ENCODE measurements around the gene NPR2. TPM values are rescaled to one million over a fixed set of nuclear protein-coding genes. Genes with fewer than 3 reads are reported as not detected.
A peak's percentile ranks its signal among the peaks of the same experiment; 100 is the strongest.

The NPR2 gene
- polyA plus RNA-seq, 1 donor from 2014 or later, result 1.9 TPM

- Mint-ChIP-seq H3K27me3 (no peaks in the 10 kb centered on the region), H3K4me3 (peak overlapping the region in 1 of 4 donors; percentile 13), H3K36me3 (peaks cover 2% of the 10 kb centered on the region), H3K4me1 (peaks cover 0 to 4% (median 4%) of the 10 kb centered on the region in 3 donors), H3K27ac (peak overlapping the region in 1 of 3 donors; percentile 21), H3K9me3 (no peaks in the 10 kb centered on the region)
Measured at GRCh38 chr9:35822926-35823325, 31.5 kb downstream of the NPR2 start.

- H3K27ac Mint-ChIP-seq, result peak overlapping the region; percentile 1 to 10 (median 2)
- peak overlapping the region; percentile 22 to 43 (median 37) for H3K4me3 Mint-ChIP-seq
- no peaks in the 10 kb centered on the region for H3K27me3 Mint-ChIP-seq
- H3K4me1 Mint-ChIP-seq, result peaks cover 11 to 19% (median 11%) of the 10 kb centered on the region in 3 donors
- no peaks in the 10 kb centered on the region for H3K9me3 Mint-ChIP-seq
- no peaks in the 10 kb centered on the region for H3K36me3 Mint-ChIP-seq
Measured at GRCh38 chr9:35826071-35826701, 34.8 kb downstream of the NPR2 start.

- H3K9me3 Mint-ChIP-seq, result no peaks in the 10 kb centered on the region
- H3K4me3 Mint-ChIP-seq, result peak overlapping the region in 3 of 4 donors; percentile 44 to 65 (median 61)
- H3K4me1 Mint-ChIP-seq, result peaks cover 11 to 21% (median 13%) of the 10 kb centered on the region in 3 donors
- H3K27ac Mint-ChIP-seq, result peak overlapping the region in 2 of 3 donors; percentile 5 to 9
- no peaks in the 10 kb centered on the region for H3K27me3 Mint-ChIP-seq
- no peaks in the 10 kb centered on the region for H3K36me3 Mint-ChIP-seq
Measured at GRCh38 chr9:35827486-35827885, 36.1 kb downstream of the NPR2 start.

- Mint-ChIP-seq H3K9me3 (no peaks in the 10 kb centered on the region), H3K27me3 (no peaks in the 10 kb centered on the region), H3K36me3 (no peaks in the 10 kb centered on the region), H3K4me3 (peak within 1 kb of the TSS; percentile 91 to 100 (median 94)), H3K4me1 (peaks cover 20 to 28% (median 20%) of the 10 kb centered on the region in 3 donors), H3K27ac (peak within 1 kb of the TSS; percentile 36 to 97 (median 94))
Measured at GRCh38 chr9:35828716-35829083, 37.3 kb downstream of the NPR2 start, which contains the start of gene FAM221B. FAM221B (minus strand) TSS chr9:35828732; CDS start chr9:35826161, 2,571 bp downstream.

GRCh38 chr9:35829084-35829763 lies 37.8 kb downstream of the NPR2 start, which contains the start of gene TMEM8B:
TMEM8B (plus strand) TSS chr9:35829228; CDS start chr9:35829448, 220 bp downstream.
- Mint-ChIP-seq H3K36me3 (no peaks in the 10 kb centered on the region), H3K27ac (peak within 1 kb of the TSS; percentile 36 to 97 (median 94)), H3K4me1 (peaks cover 25 to 32% (median 25%) of the 10 kb centered on the region in 3 donors), H3K9me3 (no peaks in the 10 kb centered on the region), H3K27me3 (no peaks in the 10 kb centered on the region), H3K4me3 (peak within 1 kb of the TSS; percentile 91 to 100 (median 94))

GRCh38 chr9:35829764-35830096 lies 38.3 kb downstream of the NPR2 start:
- Mint-ChIP-seq H3K4me1 (peaks cover 30 to 37% (median 30%) of the 10 kb centered on the region in 3 donors), H3K9me3 (no peaks in the 10 kb centered on the region), H3K27me3 (no peaks in the 10 kb centered on the region), H3K36me3 (no peaks in the 10 kb centered on the region), H3K27ac (peak overlapping the region in 2 of 3 donors; percentile 23 to 82), H3K4me3 (peak overlapping the region; percentile 77 to 93 (median 86))

GRCh38 chr9:35831040-35831439 lies 39.6 kb downstream of the NPR2 start:
- peak overlapping the region in 1 of 4 donors; percentile 69 for H3K4me3 Mint-ChIP-seq
- peak overlapping the region in 1 of 3 donors; percentile 69 for H3K27ac Mint-ChIP-seq
- H3K27me3 Mint-ChIP-seq, result no peaks in the 10 kb centered on the region
- H3K36me3 Mint-ChIP-seq, result peaks cover 1% of the 10 kb centered on the region
- H3K9me3 Mint-ChIP-seq, result no peaks in the 10 kb centered on the region
- peaks cover 31 to 42% (median 32%) of the 10 kb centered on the region in 3 donors for H3K4me1 Mint-ChIP-seq

- H3K27ac Mint-ChIP-seq, result peak overlapping the region in 2 of 3 donors; percentile 14 to 66
- no peaks in the 10 kb centered on the region for H3K9me3 Mint-ChIP-seq
- no peaks in the 10 kb centered on the region for H3K27me3 Mint-ChIP-seq
- H3K36me3 Mint-ChIP-seq, result peaks cover 1% of the 10 kb centered on the region
- peak overlapping the region in 2 of 4 donors; percentile 55 to 69 for H3K4me3 Mint-ChIP-seq
- peaks cover 31 to 40% (median 36%) of the 10 kb centered on the region in 3 donors for H3K4me1 Mint-ChIP-seq
Measured at GRCh38 chr9:35832814-35833213, 41.4 kb downstream of the NPR2 start.

GRCh38 chr9:35834260-35835215 lies 43.1 kb downstream of the NPR2 start:
- Mint-ChIP-seq H3K9me3 (no peaks in the 10 kb centered on the region), H3K27ac (peak overlapping the region in 2 of 3 donors; percentile 31 to 44), H3K4me1 (peaks cover 33 to 41% (median 34%) of the 10 kb centered on the region in 3 donors), H3K36me3 (peaks cover 1% of the 10 kb centered on the region), H3K4me3 (peak overlapping the region in 2 of 4 donors; percentile 39 to 75), H3K27me3 (peaks cover 1% of the 10 kb centered on the region)

GRCh38 chr9:35835216-35835632 lies 43.8 kb downstream of the NPR2 start:
- Mint-ChIP-seq H3K27ac (no peak overlapping the region), H3K9me3 (no peaks in the 10 kb centered on the region), H3K36me3 (peaks cover 1% of the 10 kb centered on the region), H3K4me1 (peaks cover 30 to 43% (median 36%) of the 10 kb centered on the region in 3 donors), H3K27me3 (peaks cover 1% of the 10 kb centered on the region), H3K4me3 (no peak overlapping the region)

- peaks cover 32 to 41% (median 38%) of the 10 kb centered on the region in 3 donors for H3K4me1 Mint-ChIP-seq
- H3K4me3 Mint-ChIP-seq, result no peak overlapping the region
- no peaks in the 10 kb centered on the region for H3K9me3 Mint-ChIP-seq
- peaks cover 1% of the 10 kb centered on the region for H3K36me3 Mint-ChIP-seq
- no peak overlapping the region for H3K27ac Mint-ChIP-seq
- H3K27me3 Mint-ChIP-seq, result peaks cover 1% of the 10 kb centered on the region
Measured at GRCh38 chr9:35835766-35836165, 44.4 kb downstream of the NPR2 start.

- H3K4me3 Mint-ChIP-seq, result no peak overlapping the region
- no peaks in the 10 kb centered on the region for H3K9me3 Mint-ChIP-seq
- H3K4me1 Mint-ChIP-seq, result peaks cover 32 to 41% (median 33%) of the 10 kb centered on the region in 3 donors
- H3K27ac Mint-ChIP-seq, result no peak overlapping the region
- peaks cover 1% of the 10 kb centered on the region for H3K36me3 Mint-ChIP-seq
- peaks cover 1% of the 10 kb centered on the region for H3K27me3 Mint-ChIP-seq
Measured at GRCh38 chr9:35836595-35836994, 45.2 kb downstream of the NPR2 start.

GRCh38 chr9:35839926-35840325 lies 48.5 kb downstream of the NPR2 start:
- Mint-ChIP-seq H3K27ac (peak overlapping the region in 1 of 3 donors; percentile 44), H3K4me1 (peaks cover 26 to 33% (median 32%) of the 10 kb centered on the region in 3 donors), H3K9me3 (no peaks in the 10 kb centered on the region), H3K27me3 (peaks cover 1% of the 10 kb centered on the region), H3K36me3 (peaks cover 1% of the 10 kb centered on the region), H3K4me3 (no peak overlapping the region)

GRCh38 chr9:35840881-35841644 lies 49.7 kb downstream of the NPR2 start:
- H3K27me3 Mint-ChIP-seq, result peaks cover 4% of the 10 kb centered on the region
- no peak overlapping the region for H3K27ac Mint-ChIP-seq
- peaks cover 2% of the 10 kb centered on the region for H3K36me3 Mint-ChIP-seq
- no peaks in the 10 kb centered on the region for H3K9me3 Mint-ChIP-seq
- no peak overlapping the region for H3K4me3 Mint-ChIP-seq
- H3K4me1 Mint-ChIP-seq, result peaks cover 30 to 37% (median 36%) of the 10 kb centered on the region in 3 donors

All from IgD-negative memory B cell (primary cell).